OCI-LY1 (cell line): Measurements from ENCODE around the gene PGLYRP2.

ENCODE experiments used
- EZH2 ChIP-seq: fragments of 200-600 bp; sonication (generic), shearing (Covaris generic); IDR thresholded peaks from 2 replicates; pipeline ENCODE4 v1.8.0; 2017; ENCODE audit warnings: borderline replicate concordance, mixed run types, mild to moderate bottlenecking, antibody characterized with exemption, low read length, moderate library complexity, mixed read lengths
- TF ChIP-seq, protein P1 (sequence below): fragments of 200-600 bp; sonication (generic), shearing (Covaris generic); IDR thresholded peaks from 2 replicates; pipeline ENCODE4 v1.5.1; 2017; ENCODE audit warnings: mild to moderate bottlenecking, antibody characterized with exemption, low read length, moderate library complexity, mixed read lengths

DNA sequence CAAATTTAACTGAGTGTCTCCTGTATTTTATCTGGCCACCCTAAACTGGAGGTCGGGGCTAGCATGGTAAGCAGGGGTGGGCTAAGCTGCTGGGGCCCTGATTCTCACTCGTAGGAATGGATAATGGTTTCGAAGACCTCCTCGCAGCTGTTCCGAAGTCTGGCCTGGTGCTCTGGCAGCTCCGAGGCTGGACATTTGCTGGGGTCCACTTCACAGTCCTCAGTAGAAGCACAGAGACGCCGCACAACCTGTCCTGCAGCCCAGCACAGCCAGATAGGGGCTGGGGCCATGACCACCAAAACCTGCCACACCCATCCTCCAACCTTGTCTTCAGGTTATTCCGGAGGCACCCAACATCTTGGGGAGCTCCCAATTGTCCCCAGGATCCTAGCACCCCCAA lies 23.3 kb downstream of the PGLYRP2 start:
- TF ChIP-seq, protein P1, sequence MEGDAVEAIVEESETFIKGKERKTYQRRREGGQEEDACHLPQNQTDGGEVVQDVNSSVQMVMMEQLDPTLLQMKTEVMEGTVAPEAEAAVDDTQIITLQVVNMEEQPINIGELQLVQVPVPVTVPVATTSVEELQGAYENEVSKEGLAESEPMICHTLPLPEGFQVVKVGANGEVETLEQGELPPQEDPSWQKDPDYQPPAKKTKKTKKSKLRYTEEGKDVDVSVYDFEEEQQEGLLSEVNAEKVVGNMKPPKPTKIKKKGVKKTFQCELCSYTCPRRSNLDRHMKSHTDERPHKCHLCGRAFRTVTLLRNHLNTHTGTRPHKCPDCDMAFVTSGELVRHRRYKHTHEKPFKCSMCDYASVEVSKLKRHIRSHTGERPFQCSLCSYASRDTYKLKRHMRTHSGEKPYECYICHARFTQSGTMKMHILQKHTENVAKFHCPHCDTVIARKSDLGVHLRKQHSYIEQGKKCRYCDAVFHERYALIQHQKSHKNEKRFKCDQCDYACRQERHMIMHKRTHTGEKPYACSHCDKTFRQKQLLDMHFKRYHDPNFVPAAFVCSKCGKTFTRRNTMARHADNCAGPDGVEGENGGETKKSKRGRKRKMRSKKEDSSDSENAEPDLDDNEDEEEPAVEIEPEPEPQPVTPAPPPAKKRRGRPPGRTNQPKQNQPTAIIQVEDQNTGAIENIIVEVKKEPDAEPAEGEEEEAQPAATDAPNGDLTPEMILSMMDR = no peak
- TF ChIP-seq EZH2 = no peak
